LNCaP clone FGC (cell line): Measurements from ENCODE around the gene LRSAM1.

ENCODE experiments used
- DNase-seq: peaks from one replicate; pipeline ENCODE4 v3.0.0-alpha.2; 2011; ENCODE audit warnings: low read depth
- H3K4me3 ChIP-seq: 2 replicates; pipeline ENCODE4 v1.5.1; 2011; ENCODE audit warnings: mild to moderate bottlenecking, low read depth, low read length, control low read depth
- CTCF ChIP-seq: IDR thresholded peaks from 2 replicates; pipeline ENCODE4 v1.5.1; 2012; ENCODE audit warnings: mild to moderate bottlenecking; ENCODE audit not compliant: control insufficient read depth, insufficient read depth; ENCODE audit errors: extremely low read depth

LRSAM1 gene

DNA sequence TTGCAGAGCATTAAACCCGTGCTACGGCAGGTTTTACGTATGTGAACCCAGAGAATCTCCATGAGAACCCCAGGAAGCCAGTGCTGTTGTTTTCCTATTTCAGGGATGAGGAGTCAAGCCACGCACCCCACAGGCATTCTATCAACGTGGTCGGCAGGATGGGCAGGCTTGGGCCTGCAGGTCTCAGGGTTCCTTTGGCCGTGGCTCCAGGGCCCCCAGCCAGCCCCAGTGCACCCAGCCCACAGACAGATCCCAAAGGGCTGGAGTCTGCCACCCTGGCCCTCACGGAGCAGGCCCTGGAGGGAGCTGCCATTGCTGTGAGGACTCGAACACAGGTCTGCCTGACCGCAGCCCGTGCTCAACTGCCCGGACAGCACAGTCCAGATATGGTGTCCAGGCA, 83.6 kb downstream of the LRSAM1 start:
- no peak overlapping the region for H3K4me3 ChIP-seq

GRCh38 chr9:127535396-127535795, 84.1 kb downstream of the LRSAM1 start:
- no peak for DNase-seq
- H3K4me3 ChIP-seq = no peak overlapping the region
- TF ChIP-seq CTCF = no peak

More for the DNA sequence above, 83.6 kb downstream of the LRSAM1 start:
- DNase-seq = no peak
- TF ChIP-seq CTCF = no peak

DNA sequence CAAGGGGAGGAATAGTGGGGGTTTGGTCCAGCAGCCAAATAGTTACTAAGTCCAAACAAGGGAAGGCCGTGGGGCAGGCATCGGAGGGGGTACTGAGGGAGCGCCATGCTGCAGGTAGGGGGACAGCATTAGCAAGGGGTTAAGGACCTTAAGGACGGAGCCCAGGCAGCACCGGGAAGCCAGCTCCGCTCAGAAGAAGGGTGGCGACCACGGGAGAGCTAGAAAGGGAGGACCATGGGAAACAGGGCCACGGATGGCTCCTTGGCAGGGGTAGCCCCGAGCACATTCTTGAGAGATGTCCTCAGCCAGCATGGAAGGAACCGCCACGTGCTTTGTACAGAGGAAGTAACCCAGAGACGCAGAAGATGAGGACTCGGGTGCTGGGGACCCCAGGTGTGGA, 84.5 kb downstream of the LRSAM1 start:
- no peak for TF ChIP-seq CTCF
- no peak overlapping the region for H3K4me3 ChIP-seq
- no peak for DNase-seq

DNA sequence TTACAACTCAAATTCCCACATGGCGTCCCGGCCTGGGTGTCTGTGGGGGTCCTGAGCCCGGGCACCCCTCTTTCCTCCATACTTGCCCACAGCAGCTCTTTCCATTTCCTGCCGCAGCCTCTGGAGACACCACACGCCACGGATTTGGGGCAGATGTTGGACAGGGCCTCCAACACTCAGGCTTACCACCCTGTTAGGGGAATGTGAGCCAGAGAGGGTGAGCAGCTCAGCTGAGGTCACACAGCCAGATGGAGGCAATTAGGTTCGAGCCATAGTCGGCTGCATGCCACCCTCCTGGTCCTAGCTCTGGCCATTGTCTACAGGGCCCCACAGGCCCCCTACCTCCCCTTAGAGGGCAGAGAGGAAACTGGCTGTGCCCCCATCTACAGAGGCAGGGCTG, 85.2 kb downstream of the LRSAM1 start:
- no peak for TF ChIP-seq CTCF
- no peak for DNase-seq
- no peak overlapping the region for H3K4me3 ChIP-seq

DNA sequence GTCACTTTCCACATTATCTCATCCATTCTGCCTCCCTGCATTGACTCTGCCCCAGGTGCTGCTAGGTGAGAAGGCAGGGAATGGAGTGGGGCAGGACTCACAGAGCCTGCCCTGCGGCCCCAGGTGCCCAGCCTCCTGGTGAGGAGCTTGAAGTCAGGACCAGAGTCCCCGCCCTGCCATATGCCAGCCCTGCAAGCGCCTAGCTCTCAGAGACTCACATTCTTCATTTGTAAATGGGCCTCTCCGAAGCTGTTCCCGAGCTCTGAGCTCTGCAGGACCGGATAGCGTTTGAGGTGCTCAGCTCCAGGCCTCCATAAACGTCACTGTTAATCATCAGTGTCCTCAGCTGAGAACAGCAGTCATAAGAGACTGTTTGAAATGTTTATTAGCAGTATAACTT, 85.7 kb downstream of the LRSAM1 start:
- H3K4me3 ChIP-seq = no peak overlapping the region
- DNase-seq = peak; percentile 70
- no peak for TF ChIP-seq CTCF

GRCh38 chr9:127537792-127538191, 86.5 kb downstream of the LRSAM1 start:
- no peak for DNase-seq
- TF ChIP-seq CTCF = peak; percentile 55
- peak overlapping the region; percentile 20; the same call in 1 of the 2 replicates for H3K4me3 ChIP-seq

DNA sequence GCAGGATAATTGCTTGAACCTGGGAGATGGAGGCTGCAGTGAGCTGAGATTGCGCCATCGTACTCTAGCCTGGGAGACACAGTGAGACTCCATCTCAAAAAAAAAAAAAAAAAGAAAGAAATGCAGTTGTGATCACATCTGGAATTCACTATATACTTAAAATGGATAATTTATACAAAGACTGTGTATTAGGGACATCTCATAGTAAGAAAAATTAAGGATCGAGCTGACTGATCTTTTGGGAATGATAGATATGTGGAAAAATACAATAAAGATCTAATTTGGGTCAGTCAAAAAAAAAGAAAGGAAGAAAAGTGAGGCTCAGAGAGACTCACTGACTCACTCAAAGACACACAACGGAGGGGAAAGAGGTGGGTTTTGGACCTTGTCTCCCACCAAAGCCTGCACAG, 87.5 kb downstream of the LRSAM1 start:
- no peak for DNase-seq
- TF ChIP-seq CTCF = no peak
- H3K4me3 ChIP-seq = no peak overlapping the region
